Endothelial cell of umbilical vein (primary cell): ENCODE measurements around the gene ETAA1. TPM values are rescaled to one million over a fixed set of nuclear protein-coding genes. Genes with fewer than 3 reads are reported as not detected.
A peak's percentile ranks its signal among the peaks of the same experiment; 100 is the strongest.

Experiments used
- BruUV-seq: library from RNA; stranded (reverse); fragments of 400-500 nt; replicated peaks from 2 replicates; lab custom pipeline; 2021; lab: Mats Ljungman, UMichigan
- CTCF ChIA-PET: fragments of 300-600, 350-600 bp; sonication (Branson Sonifier 250); formaldehyde crosslinking; loops from one replicate; lab custom pipeline; 2021; ENCODE audit warnings: antibody characterized with exemption, inconsistent platforms; lab: Charles Lee
- POLR2A ChIA-PET: fragments of 300-600, 350-600 bp; sonication (Branson Sonifier 250); formaldehyde crosslinking; loops from one replicate; lab custom pipeline; 2021; ENCODE audit warnings: antibody characterized with exemption, inconsistent platforms; lab: Charles Lee
- DNase-seq: peaks from one replicate; pipeline ENCODE4 v3.0.0-alpha.2; 2011; ENCODE audit warnings: low read depth, low spot score
- FAIRE-seq: peaks from 2 replicates; lab custom pipeline; 2011; peaks lifted over from hg19 to GRCh38; lab: Jason Lieb, UNC
- H2AFZ ChIP-seq: 2 replicates; pipeline ENCODE4 v1.6.0; 2012; ENCODE audit warnings: low read depth, low read length, control low read depth, inconsistent platforms
- H3K27ac ChIP-seq: 2 replicates; pipeline ENCODE4 v1.5.1; 2011; ENCODE audit warnings: low read depth, mild to moderate bottlenecking, control low read depth, low read length, moderate library complexity; ENCODE audit not compliant: insufficient read depth
- H3K27me3 ChIP-seq, 2 experiments: 2 replicates each; pipeline versions ENCODE4 v1.6.0 to v1.6.1; 2011; ENCODE audit warnings: low read length in 2 of 2, mixed read lengths in 1 of 2; ENCODE audit not compliant: control insufficient read depth in 2 of 2, insufficient read depth in 2 of 2
- H3K36me3 ChIP-seq, 2 experiments: 2 replicates in 1 of 2; 3 replicates in 1 of 2; pipeline ENCODE4 v1.5.1; 2011; ENCODE audit warnings: low read length in 2 of 2, mild to moderate bottlenecking in 1 of 2, moderate library complexity in 1 of 2; ENCODE audit not compliant: control insufficient read depth in 2 of 2, insufficient read depth in 2 of 2; ENCODE audit errors: extremely low read depth in 1 of 2
- H3K4me1 ChIP-seq: 3 replicates; pipeline ENCODE4 v1.5.1; 2011; ENCODE audit warnings: mild to moderate bottlenecking, low read length; ENCODE audit not compliant: control insufficient read depth, insufficient read depth; ENCODE audit errors: extremely low read depth
- H3K4me2 ChIP-seq: 2 replicates; pipeline ENCODE4 v1.6.1; 2011; ENCODE audit warnings: low read length, control low read depth, mixed read lengths; ENCODE audit not compliant: insufficient read depth
- H3K4me3 ChIP-seq, 3 experiments: fragments of 200-600 bp in 1 of 3; sonication (generic), shearing (Covaris generic) in 1 of 3; replicated peaks in 1 of 3; 2 replicates each; pipeline ENCODE4 v1.5.1; 2011 to 2016; ENCODE audit warnings: control low read depth in 3 of 3, low read length in 3 of 3, mild to moderate bottlenecking in 2 of 3, inconsistent platforms in 1 of 3, low read depth in 1 of 3, moderate library complexity in 1 of 3; ENCODE audit not compliant: insufficient read depth in 1 of 3
- H3K79me2 ChIP-seq: 2 replicates; pipeline ENCODE4 v1.6.0; 2012; ENCODE audit warnings: low read length, inconsistent platforms; ENCODE audit not compliant: control insufficient read depth, insufficient read depth
- H3K9ac ChIP-seq: replicated peaks from 2 replicates; pipeline ENCODE3; 2011; ENCODE audit warnings: low read length, control low read depth; ENCODE audit not compliant: insufficient read depth; ENCODE audit errors: extremely low read depth
- H3K9me1 ChIP-seq: replicated peaks from 3 replicates; pipeline ENCODE4 v1.6.0; 2011; ENCODE audit warnings: mild to moderate bottlenecking, low read length; ENCODE audit not compliant: control insufficient read depth, insufficient read depth; ENCODE audit errors: extremely low read depth
- H3K9me3 ChIP-seq: replicated peaks from 2 replicates; pipeline ENCODE4 v1.5.1; 2012; ENCODE audit warnings: low read length, inconsistent platforms; ENCODE audit not compliant: control insufficient read depth, insufficient read depth
- H4K20me1 ChIP-seq: replicated peaks from 2 replicates; pipeline ENCODE3; 2011; ENCODE audit warnings: mild to moderate bottlenecking, low read length; ENCODE audit not compliant: control insufficient read depth, insufficient read depth; ENCODE audit errors: extremely low read depth
- EZH2 ChIP-seq: IDR thresholded peaks from 2 replicates; pipeline ENCODE4 v1.6.1; 2012; ENCODE audit warnings: borderline replicate concordance, low read depth, mild to moderate bottlenecking, moderate library complexity, low read length, inconsistent platforms; ENCODE audit not compliant: severe bottlenecking
- FOS ChIP-seq: IDR thresholded peaks from 2 replicates; pipeline ENCODE4 v1.6.1; 2011; ENCODE audit warnings: mild to moderate bottlenecking, low read length, moderate library complexity, borderline replicate concordance; ENCODE audit not compliant: insufficient read depth
- GATA2 ChIP-seq: IDR thresholded peaks from 2 replicates; pipeline ENCODE4 v1.7.0; 2011; ENCODE audit warnings: low read depth, mild to moderate bottlenecking, moderate library complexity, mixed read lengths, low read length; ENCODE audit not compliant: insufficient read length, insufficient read depth
- JUN ChIP-seq: IDR thresholded peaks from 2 replicates; pipeline ENCODE4 v1.6.1; 2011; ENCODE audit warnings: borderline replicate concordance, low read depth; ENCODE audit not compliant: insufficient read length, insufficient read depth
- MAX ChIP-seq: IDR thresholded peaks from 2 replicates; pipeline ENCODE4 v1.6.1; 2011; ENCODE audit not compliant: insufficient read depth, insufficient read length
- MYC ChIP-seq: IDR thresholded peaks from one replicate; pipeline ENCODE4 v1.6.1; 2011; ENCODE audit warnings: mild to moderate bottlenecking, low read depth, low read length
- POLR2A ChIP-seq: IDR thresholded peaks from 2 replicates; pipeline ENCODE4 v1.6.1; 2012; ENCODE audit warnings: low read depth, mild to moderate bottlenecking, control low read depth, low read length
- POLR2AphosphoS5 ChIP-seq: IDR thresholded peaks from 2 replicates; pipeline ENCODE4 v1.6.1; 2012; ENCODE audit warnings: low read depth, mild to moderate bottlenecking, control low read depth, low read length, moderate library complexity; ENCODE audit not compliant: insufficient read depth
- dilution Hi-C: fragments of 300-500 bp; cut with MboI; formaldehyde crosslinking; loops from one replicate; pipeline ENCODE4 v1.15.0; 2019; ENCODE audit warnings: low sequenced_read_pairs; ENCODE audit not compliant: extremely low pct_ligation_motif_present
- intact Hi-C: fragments of 100-400 bp; cut with micrococcal nuclease; formaldehyde crosslinking; loops from one replicate; pipeline ENCODE4 v1.10.0; 2022
- polyA plus RNA-seq, 4 experiments: library from polyadenylated mRNA; depleted of rRNA in 3 of 4; stranded (reverse) in 3 of 4; unstranded in 1 of 4; fragments of >200 nt; gene quantifications; 2 replicates each; pipeline versions ENCODE4 v1.2.1 to v1.2.3, GENCODE V29; 2011 to 2012; ENCODE audit warnings: missing spikeins in 1 of 4
- total RNA-seq: library from RNA; stranded (reverse); gene quantifications from 2 replicates; pipeline ENCODE4 v1.2.3, GENCODE V29; 2021
- TF ChIP-seq, protein P1 (sequence below), 2 donors: IDR thresholded peaks; 1 replicate in 1 of 2; 2 replicates in 1 of 2; pipeline ENCODE4 v1.5.1; 2011; ENCODE audit warnings: low read length in 2 of 2, mild to moderate bottlenecking in 2 of 2, moderate library complexity in 2 of 2, control low read depth in 1 of 2, inconsistent platforms in 1 of 2, low read depth in 1 of 2; ENCODE audit not compliant: insufficient read depth in 1 of 2; ENCODE audit errors: extremely low read depth in 1 of 2

Gene ETAA1
- total and polyA plus RNA-seq, 2 donors (not counting 3 experiments of a cell fraction or from before 2014, with no cell fraction given), result 4.9 to 15.9 TPM

GRCh38 chr2:67366832-67367412 lies 30.2 kb upstream of the ETAA1 start:
- intact Hi-C loops (no loop called here), dilution Hi-C loops (no loop called here)
- Histone ChIP-seq H3K36me3 (no peaks in the 10 kb centered on the region), H3K9ac (no peak overlapping the region), H3K79me2 (no peaks in the 10 kb centered on the region), H3K27ac (no peak overlapping the region), H3K9me1 (no peaks in the 10 kb centered on the region), H3K4me3 (no peak overlapping the region), H3K27me3 (no peaks in the 10 kb centered on the region), H4K20me1 (no peaks in the 10 kb centered on the region), H3K4me2 (no peak overlapping the region), H2AFZ (no peak overlapping the region), H3K9me3 (no peaks in the 10 kb centered on the region), H3K4me1 (no peaks in the 10 kb centered on the region)
- no TSS peak for BruUV-seq
- DNase-seq (no peak), FAIRE-seq (no peak)
- TF ChIP-seq, protein P1, sequence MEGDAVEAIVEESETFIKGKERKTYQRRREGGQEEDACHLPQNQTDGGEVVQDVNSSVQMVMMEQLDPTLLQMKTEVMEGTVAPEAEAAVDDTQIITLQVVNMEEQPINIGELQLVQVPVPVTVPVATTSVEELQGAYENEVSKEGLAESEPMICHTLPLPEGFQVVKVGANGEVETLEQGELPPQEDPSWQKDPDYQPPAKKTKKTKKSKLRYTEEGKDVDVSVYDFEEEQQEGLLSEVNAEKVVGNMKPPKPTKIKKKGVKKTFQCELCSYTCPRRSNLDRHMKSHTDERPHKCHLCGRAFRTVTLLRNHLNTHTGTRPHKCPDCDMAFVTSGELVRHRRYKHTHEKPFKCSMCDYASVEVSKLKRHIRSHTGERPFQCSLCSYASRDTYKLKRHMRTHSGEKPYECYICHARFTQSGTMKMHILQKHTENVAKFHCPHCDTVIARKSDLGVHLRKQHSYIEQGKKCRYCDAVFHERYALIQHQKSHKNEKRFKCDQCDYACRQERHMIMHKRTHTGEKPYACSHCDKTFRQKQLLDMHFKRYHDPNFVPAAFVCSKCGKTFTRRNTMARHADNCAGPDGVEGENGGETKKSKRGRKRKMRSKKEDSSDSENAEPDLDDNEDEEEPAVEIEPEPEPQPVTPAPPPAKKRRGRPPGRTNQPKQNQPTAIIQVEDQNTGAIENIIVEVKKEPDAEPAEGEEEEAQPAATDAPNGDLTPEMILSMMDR (IDR thresholded peaks at IDR 0.05; ENCODE audit: extremely low read depth in 1 of 2, insufficient read depth in 1 of 2, low read depth in 1 of 2, low read length in 2 of 2), result no peak
- TF ChIP-seq POLR2AphosphoS5 (no peak), EZH2 (no peak), FOS (no peak), POLR2A (no peak)
- CTCF ChIA-PET, result no interaction called here
- POLR2A ChIA-PET, result no interaction called here

- TF ChIP-seq, protein P1 (IDR thresholded peaks at IDR 0.05; ENCODE audit: extremely low read depth in 1 of 2, insufficient read depth in 1 of 2, low read depth in 1 of 2, low read length in 2 of 2), result no peak
- TF ChIP-seq EZH2, result no peak
- TF ChIP-seq GATA2, result no peak
- no peak for TF ChIP-seq MYC
- TF ChIP-seq FOS, result no peak
- no peak for TF ChIP-seq POLR2AphosphoS5
- TF ChIP-seq POLR2A, result no peak
- no peak for TF ChIP-seq MAX
- TF ChIP-seq JUN, result no peak
- Histone ChIP-seq H3K9me3 (no peaks in the 10 kb centered on the region), H3K4me1 (peaks cover 2% of the 10 kb centered on the region), H3K9me1 (no peaks in the 10 kb centered on the region), H3K79me2 (no peaks in the 10 kb centered on the region), H2AFZ (peak overlapping the region; percentile 21), H3K36me3 (no peaks in the 10 kb centered on the region), H3K27ac (no peak overlapping the region), H4K20me1 (no peaks in the 10 kb centered on the region), H3K4me2 (peak overlapping the region; percentile 16), H3K4me3 (no peak overlapping the region), H3K9ac (no peak overlapping the region), H3K27me3 (no peaks in the 10 kb centered on the region)
- FAIRE-seq, result no peak
- CTCF ChIA-PET, result no interaction called here
- peak; percentile 46 for DNase-seq
- no TSS peak for BruUV-seq
- intact Hi-C loops (no loop called here), dilution Hi-C loops (no loop called here)
- POLR2A ChIA-PET, result no interaction called here
Observed at GRCh38 chr2:67374481-67374880, 22.7 kb upstream of the ETAA1 start.
